ENCODE measurements around the gene SEPTIN5.

GRCh38 chr22:19765477-19766239 lies 51.4 kb downstream of the SEPTIN5 start:
- TF ChIP-seq, protein P1, sequence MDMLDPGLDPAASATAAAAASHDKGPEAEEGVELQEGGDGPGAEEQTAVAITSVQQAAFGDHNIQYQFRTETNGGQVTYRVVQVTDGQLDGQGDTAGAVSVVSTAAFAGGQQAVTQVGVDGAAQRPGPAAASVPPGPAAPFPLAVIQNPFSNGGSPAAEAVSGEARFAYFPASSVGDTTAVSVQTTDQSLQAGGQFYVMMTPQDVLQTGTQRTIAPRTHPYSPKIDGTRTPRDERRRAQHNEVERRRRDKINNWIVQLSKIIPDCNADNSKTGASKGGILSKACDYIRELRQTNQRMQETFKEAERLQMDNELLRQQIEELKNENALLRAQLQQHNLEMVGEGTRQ (IDR thresholded peaks at IDR 0.05): no peak
- TF ChIP-seq SMC3 (IDR thresholded peaks at IDR 0.05) (no peak), RFX5 (IDR thresholded peaks at IDR 0.05) (no peak), HOXB5 (CRISPR knock-in tag; IDR thresholded peaks at IDR 0.05) (no peak), JUN (IDR thresholded peaks at IDR 0.05) (no peak), CTCF (IDR thresholded peaks at IDR 0.05) (no peak), PBX3 (IDR thresholded peaks at IDR 0.05) (no peak), REST (IDR thresholded peaks at IDR 0.05) (no peak)

Data from A549 (cell line).